CD4-positive, alpha-beta T cell treated with Interleukin-4 for 1 hour (primary cell): Measurements from ENCODE around the gene DXO.
"Not testable (repeated sequence)": the region's sequence is repeated elsewhere in the genome, so short reads cannot be mapped to it uniquely, and the experiment has no call there.

Source experiments
- DNase-seq, 2 donors: peaks; one replicate each; pipeline ENCODE4 v3.0.0-alpha.2; 2020 to 2022

Gene DXO

DNA sequence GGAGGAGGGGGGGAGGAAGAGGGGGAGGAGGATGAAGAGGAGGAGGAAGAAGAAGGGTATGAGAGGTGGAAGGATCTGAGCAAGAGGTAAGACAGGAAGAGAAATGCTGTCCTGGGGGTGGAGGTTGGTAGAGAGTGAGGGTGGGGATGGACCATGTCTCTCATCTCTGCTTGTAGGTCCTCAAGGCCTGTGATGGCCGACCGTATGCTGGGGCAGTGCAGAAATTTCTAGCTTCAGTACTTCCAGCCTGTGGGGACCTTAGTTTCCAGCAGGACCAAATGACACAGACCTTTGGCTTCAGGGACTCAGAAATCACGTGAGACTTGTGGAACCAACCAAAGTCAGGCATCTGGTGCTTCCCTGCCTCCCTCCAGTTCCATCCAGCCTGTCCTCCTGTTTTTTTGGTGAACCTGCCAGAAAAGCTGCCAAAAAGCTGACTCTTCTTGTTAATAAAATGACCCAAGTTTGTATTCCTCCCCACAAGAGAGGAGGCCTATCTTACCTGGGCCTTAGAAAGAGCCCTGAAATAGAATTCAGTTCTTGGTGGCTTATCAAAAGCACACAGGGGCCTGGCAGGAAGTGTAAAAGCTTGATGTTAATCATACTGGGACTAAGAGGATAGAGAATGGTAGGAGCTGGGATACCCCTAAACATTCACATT, 7.4 kb upstream of the DXO start:
- DNase-seq = no peak

DNA sequence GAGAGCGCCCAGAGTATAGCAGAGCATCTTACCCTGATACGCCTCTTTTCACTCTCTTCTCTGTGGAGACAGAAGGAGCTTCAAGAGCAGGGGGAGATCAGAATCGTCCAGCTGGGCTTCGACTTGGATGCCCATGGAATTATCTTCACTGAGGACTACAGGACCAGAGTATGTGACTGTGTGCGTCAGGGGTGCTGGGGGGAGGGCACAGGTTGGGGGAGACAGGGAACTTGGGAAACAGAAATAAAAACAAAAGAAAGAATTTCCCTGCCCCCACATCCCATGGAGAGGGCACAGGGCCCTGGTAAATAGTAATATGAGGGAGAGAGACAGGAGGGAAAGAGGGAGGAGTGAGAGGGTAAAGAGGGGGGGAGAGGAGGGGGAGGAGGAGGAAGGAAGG, 6.9 kb upstream of the DXO start:
- DNase-seq = no peak

DNA sequence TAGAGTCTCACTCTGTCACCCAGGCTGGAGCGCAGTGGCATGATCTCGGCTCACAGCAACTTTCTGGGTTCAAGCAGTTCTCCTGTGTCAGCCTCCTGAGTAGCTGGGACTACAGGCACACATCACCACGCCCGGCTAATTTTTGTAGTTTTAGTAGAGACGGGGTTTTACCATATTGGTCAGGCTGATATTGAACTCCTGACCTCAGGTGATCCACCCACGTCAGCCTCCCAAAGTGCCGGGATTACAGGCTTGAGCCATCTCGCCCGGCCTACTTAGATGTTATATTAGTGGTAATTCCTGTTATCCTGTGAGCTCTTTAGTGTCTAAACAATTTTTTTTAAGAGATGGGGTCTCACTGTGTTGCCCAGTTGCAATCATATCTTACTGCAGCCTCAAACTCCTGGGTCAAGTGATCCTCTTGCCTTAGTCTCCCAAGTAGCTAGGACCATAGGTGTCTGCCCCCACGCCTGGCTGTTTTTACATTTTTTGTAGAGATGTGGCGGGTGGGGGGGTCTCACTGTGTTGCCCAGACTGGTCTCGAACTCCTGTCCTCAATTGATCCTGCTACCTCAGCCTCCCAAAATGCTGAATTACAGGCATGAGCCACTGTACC, 6.0 kb upstream of the DXO start:
- no peak for DNase-seq

DNA sequence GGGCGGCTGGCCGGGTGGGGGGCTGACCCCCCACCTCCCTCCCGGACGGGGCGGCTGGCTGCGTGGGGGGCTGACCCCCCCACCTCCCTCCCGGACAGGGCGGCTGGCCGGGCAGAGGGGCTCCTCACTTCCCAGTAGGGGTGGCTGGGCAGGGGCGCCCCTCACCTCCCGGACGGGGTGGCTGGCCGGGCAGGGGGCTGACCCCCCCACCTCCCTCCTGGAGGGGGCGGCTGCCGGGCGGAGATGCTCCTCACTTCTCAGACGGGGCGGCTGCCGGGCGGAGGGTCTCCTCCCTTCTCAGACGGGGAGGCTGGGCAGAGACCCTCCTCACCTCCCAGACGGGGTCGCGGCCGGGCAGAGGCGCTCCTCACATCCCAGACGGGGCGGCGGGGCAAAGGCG, 4.1 kb upstream of the DXO start:
- DNase-seq = not testable (repeated sequence)

DNA sequence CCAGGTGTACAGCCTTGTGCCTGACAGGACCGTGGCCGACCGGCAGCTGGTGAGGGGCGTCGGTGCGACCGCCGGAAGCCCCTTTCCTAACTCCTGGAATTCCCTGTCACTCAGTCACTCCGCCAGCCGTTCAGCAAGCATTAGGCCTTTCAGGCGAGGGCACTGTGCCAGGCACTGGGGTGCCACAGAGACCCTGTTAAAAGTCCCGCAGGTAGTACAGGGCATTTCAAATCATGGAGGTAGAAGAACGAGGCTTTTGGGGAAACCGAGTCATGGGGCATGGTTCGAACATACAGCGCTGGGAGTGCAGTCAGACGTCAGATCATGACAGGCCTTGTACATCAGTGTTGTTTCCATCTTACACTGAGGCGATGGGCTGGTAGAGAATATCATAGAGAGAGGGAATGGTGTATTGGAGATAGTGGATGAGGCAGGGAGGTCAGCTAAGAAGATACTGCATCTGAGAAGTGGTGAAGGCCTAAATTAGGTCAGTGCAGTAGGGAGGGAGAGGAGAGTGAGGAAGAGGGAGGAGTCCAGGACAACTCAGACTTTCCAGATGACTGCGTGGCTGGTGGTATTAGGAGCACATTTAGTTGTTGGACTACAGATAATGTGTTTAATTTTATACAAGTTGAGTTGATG, 892 bp upstream of the DXO start:
- no peak for DNase-seq

DNA sequence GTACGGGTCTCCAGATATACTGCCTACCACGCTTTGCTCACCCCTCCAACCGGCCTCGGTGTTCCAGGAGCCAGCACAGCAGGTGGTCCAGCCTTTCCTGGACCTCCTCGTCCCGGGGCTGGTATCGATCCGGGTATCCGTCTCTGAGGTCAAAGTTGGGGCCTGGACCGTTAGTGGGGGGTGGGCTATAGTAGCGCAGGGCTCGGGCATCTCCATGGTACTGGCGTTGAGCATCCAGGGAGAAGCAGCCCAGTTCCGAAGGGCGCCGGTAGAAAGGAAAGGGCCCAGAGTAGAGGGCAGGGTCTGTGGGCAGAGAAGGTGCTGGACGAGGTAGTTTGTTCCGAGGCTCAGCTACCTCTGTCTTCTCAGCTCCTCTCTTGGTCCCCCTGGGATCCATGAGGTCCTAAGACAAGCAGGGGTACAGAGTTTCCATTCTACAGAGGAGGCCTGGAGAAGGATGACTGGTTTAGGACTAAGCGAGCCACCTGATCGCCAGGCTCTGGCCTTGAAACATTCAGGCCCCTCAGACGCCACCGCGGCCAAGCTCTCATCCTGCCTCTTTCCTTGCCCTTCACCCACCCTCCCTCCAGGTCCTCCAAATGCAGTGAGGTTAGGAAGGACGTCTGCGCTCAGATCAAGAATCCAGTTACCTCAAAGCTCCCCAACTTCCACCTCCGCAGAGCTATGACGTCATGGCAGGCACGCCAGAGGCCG, 502 bp downstream of the DXO start:
- DNase-seq = no peak

DNA sequence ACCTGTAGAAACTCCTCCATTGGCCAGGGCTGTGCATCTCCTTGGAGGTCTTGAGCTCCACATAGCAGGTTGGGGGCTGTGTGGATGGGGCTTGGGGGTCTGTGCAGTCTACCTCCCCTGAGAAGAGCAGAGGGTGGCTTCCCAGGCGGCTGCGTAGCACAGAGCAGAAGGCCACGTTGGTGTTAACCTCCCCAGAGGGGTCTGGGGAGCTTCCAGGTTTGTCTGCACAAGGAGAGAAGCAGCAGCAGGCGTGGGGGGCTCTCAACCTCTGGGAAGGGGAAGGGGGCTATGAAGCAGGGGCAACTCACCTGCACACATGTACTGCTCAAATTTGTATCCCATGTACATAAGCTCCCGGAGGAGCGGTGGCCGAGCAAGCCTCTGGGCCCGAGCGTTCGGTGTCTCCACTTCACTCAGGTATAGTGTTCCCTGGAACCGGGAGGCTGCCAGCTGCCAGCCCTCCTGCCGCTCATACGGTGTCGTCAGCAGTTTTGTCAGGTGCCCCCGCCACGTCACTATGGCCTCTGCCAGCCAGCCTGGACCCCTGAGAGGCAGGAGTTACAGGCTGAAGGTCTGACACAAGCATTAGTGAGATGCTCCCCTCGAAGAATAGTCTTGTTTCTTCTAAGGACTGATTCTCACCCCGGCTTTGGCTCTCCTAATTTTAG, 1.2 kb downstream of the DXO start:
- no peak for DNase-seq

DNA sequence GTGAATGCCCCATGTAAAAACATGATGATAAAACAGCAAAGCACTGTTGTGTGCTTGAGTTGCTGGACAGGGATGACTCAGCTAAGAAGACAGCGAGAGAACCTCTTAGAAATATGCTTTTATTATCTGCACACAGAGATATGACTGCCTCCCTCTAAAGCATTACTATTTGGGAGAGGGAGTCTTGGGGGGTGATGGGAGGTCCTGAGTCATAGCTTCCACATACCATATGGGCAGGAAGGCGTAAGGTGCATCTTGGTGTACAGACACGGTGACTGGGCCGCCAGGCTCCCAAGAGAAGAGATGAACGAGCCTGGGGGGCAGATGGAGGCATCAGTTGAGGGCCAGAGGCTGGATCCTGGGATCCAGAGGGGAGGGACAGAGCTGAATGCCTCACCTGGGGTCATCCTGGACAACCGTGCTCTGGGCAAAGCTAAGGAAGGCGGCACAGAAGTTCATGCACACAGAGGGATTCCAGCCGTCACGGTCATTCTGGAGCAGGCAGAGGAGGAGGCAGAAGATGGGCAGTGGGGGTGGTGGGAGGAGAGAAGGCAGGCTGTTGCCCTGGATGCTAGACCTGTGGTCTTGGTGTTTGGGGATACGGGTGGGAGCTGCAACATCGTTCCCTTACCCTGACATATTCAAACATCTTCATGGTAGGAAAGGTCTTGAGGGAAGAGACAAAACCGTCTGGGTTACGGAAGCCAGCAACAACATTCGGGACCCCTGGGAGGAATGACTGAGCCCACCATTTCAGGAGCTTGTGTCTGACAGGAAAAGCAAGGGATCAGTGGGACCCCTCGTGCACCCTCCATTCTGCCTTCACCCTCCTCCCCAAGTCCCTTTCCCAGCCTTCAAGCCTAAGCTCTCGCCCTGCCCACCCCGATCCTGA, 2.0 kb downstream of the DXO start:
- no peak for DNase-seq

DNA sequence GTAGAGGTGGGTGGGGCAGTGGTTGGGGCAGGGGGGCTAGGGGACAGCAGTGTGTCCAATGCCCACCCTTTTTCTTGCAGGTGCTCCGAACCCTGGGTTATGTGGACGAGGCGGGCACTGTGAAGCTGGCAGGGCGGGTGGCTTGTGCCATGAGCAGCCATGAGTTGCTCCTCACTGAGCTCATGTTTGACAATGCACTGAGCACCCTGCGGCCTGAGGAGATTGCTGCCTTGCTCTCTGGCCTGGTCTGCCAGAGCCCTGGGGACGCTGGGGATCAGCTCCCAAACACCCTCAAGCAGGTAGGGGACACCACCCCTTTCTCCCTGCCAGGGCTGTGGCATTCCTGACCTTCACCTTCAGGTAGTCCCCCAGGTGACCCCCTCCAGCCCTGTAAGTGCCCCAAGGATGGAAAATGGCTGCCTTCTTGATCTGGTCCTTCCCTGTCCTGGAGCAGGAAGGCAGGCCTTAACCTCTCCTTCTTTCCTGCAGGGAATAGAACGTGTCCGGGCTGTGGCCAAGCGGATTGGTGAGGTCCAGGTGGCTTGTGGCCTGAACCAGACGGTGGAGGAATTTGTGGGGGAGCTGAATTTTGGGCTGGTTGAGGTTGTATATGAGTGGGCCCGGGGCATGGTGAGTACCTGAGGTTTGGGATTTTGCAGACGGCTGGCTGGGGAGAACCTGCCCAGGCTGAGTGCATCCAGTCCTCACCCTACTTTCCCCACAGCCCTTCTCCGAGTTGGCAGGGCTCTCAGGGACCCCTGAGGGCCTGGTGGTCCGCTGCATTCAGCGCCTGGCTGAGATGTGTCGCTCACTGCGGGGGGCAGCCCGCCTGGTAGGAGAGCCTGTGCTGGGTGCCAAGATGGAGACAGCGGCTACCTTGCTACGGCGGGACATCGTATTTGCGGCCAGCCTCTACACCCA, 2.9 kb downstream of the DXO start:
- no peak for DNase-seq

DNA sequence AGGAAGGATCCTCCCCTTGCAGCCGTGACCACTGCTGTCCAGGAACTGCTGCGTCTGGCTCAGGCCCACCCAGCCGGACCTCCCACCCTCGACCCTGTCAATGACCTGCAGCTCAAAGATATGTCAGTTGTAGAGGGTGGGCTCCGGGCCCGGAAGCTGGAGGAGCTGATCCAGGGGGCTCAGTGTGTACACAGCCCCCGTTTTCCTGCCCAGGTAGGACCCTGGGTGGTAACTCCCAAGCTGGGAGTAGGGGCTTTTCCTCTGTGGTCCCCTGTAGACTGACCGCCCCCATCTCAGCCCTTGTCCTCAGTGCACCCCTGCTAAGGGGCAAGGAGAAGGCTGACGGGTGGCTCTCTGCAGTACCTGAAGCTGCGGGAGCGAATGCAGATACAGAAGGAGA, 3.6 kb downstream of the DXO start:
- no peak for DNase-seq

DNA sequence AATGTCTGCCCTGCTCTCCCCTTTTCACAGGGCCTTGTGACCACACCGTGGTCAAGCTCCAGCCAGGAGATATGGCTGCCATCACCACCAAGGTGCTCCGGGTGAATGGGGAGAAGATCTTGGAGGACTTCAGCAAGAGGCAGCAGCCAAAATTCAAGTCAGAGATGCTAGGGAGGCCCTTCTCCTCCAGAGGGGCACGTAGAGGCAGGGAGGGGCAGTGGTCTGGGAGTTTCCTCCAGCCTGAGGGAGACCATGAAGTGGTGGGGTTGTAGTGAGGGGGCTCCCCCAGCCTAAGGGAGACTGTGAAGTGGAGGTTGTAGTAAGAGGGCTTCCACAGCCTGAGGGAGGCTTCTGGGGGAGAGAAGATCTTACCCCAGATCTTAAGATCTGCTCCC, 4.0 kb downstream of the DXO start:
- no peak for DNase-seq

DNA sequence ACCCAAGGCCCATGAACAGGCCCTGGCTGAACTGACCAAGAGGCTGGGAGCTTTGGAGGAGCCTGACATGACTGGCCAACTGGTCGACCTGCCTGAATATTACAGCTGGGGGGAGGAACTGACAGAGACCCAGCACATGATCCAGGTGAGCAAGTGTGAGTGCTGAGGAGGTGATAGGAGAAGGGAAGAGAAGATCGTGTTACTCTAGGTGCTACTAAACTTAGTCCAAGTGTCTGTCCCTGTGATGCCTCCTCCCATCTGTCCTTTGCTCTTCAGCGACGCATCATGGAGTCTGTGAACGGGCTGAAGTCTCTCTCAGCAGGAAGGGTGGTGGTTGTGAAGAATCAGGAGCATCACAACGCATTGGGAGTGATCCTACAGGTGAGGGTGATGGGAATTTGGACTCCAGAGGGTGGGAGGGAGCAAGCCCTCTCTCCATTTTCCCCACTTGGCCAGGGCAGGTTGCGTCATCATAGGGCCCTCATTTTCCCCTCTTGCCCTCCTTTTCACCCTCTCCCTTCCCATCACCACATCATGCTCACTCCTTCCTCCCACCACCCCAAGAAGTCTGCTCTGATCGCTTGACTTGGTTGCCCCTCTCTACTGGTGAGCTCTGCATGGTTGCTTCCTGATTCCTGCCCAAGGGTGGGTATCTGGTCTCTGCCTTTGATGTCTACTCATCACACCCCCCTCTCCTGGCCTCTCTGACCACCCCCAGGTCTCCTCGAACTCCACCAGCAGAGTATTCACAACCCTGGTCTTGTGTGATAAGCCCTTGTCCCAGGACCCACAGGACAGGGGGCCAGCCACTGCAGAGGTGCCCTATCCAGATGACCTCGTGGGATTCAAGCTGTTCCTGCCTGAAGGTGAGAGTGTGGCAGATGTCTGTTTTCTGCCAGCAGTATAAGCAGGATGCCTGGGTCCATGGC, 4.7 kb downstream of the DXO start:
- no peak for DNase-seq

DNA sequence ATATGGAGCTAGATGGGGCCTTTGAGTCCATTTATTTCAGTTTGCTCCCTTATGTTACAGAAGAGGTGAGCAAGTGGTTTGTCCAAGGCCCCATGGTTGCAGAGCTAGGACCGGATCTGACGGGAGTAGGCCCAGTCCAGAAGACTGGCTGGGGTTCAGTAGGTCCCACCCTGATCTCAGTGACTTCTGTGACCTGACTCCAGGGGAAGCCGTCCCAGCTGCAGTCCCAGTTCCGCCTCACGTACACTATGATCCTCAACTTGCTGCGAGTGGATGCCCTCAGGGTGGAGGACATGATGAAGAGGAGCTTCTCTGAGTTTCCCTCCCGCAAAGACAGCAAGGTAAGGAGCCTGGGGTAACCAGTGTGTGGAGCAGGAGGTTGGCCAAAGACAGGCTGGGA, 5.4 kb downstream of the DXO start:
- no peak for DNase-seq

DNA sequence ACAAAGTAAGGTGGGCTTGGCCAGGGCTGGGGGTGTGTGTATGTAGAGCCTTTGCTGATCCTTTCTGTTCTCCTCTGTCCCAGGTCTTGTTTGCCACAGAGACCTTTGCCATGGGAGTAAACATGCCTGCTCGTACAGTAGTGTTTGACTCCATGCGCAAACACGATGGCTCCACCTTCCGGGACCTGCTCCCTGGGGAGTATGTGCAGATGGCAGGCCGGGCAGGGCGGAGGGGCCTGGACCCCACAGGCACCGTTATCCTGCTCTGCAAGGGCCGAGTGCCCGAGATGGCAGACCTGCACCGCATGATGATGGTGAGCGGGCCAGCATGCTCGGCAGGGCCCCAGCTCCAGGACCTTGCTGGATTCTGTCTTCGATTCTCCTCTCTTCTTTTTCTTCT, 6.2 kb downstream of the DXO start:
- DNase-seq = no peak

DNA sequence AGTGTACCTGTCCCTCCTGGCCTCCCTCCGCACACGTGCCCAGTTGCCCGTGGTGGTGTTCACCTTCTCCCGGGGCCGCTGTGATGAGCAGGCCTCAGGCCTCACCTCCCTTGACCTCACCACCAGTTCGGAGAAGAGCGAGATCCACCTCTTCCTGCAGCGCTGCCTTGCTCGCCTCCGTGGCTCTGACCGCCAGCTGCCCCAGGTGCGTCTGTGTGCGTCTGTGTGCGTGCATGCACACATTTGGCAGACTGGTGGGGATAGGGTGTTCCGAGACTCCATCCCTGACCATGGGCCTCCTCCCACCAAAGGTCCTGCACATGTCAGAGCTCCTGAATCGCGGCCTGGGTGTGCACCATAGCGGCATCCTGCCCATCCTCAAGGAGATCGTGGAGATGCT, 8.0 kb downstream of the DXO start:
- DNase-seq = no peak

DNA sequence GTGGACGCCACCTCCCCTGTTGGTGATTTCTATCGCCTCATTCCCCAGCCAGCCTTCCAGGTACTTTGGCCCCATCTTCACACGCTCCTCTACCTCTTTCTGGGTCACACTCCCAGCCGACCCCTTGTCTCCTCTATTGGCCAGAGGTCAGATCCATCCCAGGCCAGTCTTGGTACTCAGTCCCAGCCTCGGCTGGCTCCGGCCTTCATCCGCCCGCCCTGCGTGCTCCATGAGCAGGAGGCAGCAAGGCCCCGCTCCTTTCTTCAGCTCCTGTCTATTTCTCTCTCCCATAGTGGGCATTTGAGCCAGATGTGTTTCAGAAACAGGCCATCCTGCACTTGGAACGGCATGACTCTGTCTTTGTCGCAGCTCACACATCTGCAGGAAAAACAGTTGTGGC, 10.3 kb downstream of the DXO start:
- DNase-seq = no peak

DNA sequence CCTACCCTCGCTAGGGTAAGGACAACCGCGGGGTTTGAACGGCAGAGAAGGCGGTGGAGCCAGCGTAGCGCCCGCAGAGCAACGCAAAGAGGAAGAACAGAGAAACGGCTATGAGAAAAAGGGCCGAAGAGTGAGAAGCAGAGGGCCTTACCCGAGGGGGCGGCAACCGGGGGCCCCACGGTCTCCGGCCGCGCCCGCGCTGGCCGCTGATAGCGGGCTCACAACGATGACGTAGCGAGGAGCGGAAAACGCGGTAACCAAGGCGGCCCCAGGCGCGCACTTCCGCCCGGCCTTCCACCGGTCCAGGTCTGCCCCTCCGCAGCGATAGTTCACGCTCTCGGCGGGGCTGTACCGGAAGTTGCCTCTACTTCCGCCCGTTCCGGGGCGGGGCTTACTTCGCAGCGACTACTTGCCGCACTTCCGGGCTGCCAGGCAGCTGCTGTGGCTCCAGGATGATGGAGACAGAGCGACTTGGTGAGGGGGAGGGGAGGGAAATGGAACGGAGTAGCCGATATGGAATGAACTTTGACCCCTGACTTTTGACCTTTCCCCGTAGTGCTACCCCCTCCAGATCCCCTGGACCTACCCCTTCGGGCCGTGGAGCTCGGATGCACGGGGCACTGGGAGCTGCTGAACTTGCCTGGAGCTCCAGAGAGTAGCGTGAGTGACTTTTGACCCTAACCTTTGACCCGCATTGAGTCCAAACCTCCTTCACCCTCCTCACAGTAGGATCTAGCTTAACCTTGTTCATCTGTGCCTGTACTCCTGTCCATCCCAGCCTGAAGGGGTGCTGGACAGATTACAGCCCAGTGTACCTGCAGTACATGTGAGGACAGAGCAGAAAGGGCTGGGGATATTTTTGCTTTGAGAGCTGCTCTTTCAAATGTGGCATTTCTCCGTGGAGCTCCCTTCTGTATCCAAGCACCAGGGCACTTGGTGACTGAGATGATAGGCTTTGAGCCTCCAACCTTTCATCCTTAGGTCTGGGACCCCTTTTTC, 12.9 kb downstream of the DXO start, which contains the start of the genes NELFE and SKIC2:
Gene NELFE (minus strand): TSS at position 231 of the 999 bp plus-strand sequence. CDS start 525 bp downstream, outside the sequence.
Gene SKIC2 (plus strand): TSS at position 435 of the 999 bp plus-strand sequence. CDS start 18 bp downstream, at position 453.
- DNase-seq = peak; percentile 99

DNA sequence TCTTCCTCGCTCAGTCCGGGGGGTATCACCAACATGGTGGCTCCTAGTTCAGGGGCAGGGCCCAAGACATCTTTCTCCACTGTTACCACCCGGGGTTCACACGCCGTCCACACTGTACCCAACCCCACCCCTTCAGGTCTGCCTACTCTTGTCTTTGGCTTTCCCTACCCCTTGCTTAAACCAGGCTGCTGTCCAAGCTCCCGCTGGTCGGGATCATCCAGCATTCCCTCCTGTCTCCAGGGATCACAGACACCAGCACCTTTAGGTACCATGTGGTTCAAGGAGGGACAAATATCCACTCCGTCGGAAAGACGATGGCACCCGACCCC, 13.6 kb downstream of the DXO start:
- DNase-seq = no peak

DNA sequence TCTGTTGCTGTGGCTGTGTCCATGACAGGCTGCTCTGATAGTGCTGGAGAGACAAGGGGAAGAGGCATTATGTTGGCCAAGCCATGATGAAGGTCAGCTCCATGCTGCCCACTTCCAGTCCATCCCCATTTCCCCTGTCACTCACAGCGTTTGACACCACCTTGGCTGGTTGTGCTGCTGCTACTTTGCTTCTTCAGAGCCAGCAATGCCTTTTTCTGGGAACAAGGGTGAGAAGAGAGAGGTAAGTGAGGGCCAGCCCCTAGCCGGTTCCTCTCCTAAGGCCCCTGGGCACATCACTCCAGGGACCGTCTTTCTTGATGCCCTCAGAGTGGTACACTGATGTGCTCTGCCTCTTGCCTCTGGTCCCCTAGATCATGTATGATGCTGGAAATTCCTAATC, 15.1 kb downstream of the DXO start:
- DNase-seq = no peak
